ENCODE data around the gene SAMD4B.

DNA sequence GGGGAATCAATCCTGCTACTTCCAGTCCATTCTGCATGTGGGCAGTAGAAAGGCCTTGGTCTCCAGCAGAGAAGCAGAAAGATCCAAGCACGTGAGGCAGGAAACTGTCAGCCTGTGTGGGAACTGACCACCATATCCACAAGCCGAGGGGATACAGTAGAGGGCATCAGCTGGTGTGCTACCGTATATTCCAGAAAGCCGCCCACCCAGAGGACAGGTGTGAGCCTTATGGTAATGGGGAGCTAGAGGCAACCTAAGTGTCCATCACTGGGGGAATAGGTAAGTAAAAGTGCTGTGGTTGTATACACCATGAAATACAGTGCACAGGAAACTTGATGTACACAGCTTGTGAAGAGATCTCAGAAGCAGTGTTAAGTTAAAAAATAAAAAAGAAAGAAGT is 48.8 kb upstream of the SAMD4B start:
- TF ChIP-seq, protein P1, sequence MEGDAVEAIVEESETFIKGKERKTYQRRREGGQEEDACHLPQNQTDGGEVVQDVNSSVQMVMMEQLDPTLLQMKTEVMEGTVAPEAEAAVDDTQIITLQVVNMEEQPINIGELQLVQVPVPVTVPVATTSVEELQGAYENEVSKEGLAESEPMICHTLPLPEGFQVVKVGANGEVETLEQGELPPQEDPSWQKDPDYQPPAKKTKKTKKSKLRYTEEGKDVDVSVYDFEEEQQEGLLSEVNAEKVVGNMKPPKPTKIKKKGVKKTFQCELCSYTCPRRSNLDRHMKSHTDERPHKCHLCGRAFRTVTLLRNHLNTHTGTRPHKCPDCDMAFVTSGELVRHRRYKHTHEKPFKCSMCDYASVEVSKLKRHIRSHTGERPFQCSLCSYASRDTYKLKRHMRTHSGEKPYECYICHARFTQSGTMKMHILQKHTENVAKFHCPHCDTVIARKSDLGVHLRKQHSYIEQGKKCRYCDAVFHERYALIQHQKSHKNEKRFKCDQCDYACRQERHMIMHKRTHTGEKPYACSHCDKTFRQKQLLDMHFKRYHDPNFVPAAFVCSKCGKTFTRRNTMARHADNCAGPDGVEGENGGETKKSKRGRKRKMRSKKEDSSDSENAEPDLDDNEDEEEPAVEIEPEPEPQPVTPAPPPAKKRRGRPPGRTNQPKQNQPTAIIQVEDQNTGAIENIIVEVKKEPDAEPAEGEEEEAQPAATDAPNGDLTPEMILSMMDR (IDR thresholded peaks at IDR 0.05 in 8 of 11, conservative IDR thresholded peaks at IDR 0.05 in 3 of 11): no peak
- TF ChIP-seq POLR2A (IDR thresholded peaks at IDR 0.05): no peak
